Peyer's patch (tissue), 4 donors: Measurements from ENCODE around the gene TNKS1BP1. TPM values are rescaled to one million over a fixed set of nuclear protein-coding genes. Genes with fewer than 3 reads are reported as not detected.
A peak's percentile ranks its signal among the peaks of the same experiment; 100 is the strongest.

ENCODE experiments used
- DNase-seq, 3 donors: peaks; one replicate each; pipeline ENCODE4 v3.0.0-alpha.2; 2017 to 2019
- H3K27ac ChIP-seq, 4 donors: fragments of 200-600 bp; sonication (generic); one replicate each; pipeline ENCODE4 v1.5.1; 2016 to 2019
- H3K27me3 ChIP-seq, 2 donors: fragments of 200-600 bp; sonication (generic); one replicate each; pipeline ENCODE4 v1.5.1; 2019
- H3K36me3 ChIP-seq, 3 donors: fragments of 200-600 bp; sonication (generic); one replicate each; pipeline ENCODE4 v1.5.1; 2016 to 2019
- H3K4me1 ChIP-seq, 4 donors: fragments of 200-600 bp; sonication (generic); one replicate each; pipeline ENCODE4 v1.5.1; 2016 to 2019
- H3K4me3 ChIP-seq, 4 donors: fragments of 200-600 bp; sonication (generic); 1 replicate in 3 of 4; 2 replicates in 1 of 4; pipeline ENCODE4 v1.5.1; 2016 to 2019; ENCODE audit warnings: mild to moderate bottlenecking in 1 of 4
- H3K9me3 ChIP-seq, 4 donors: fragments of 200-600 bp; sonication (generic); one replicate each; pipeline ENCODE4 v1.5.1; 2016 to 2019; ENCODE audit warnings: mild to moderate bottlenecking in 1 of 4
- POLR2A ChIP-seq, 2 donors: fragments of 450-650 bp; IDR thresholded peaks; one replicate each; pipeline ENCODE4 v1.5.1; 2017; ENCODE audit warnings: antibody characterized with exemption in 2 of 2, mild to moderate bottlenecking in 2 of 2, moderate library complexity in 2 of 2
- total RNA-seq, 4 donors: library from RNA; depleted of rRNA; stranded (reverse); fragments of >200 nt; gene quantifications; one replicate each; pipeline ENCODE4 v1.1.0, GENCODE V29; 2016
- TF ChIP-seq, protein P1 (sequence below), 6 experiments: fragments of 450-650 bp in 4 of 6; fragments of 200-600 bp in 2 of 6; sonication (generic) in 1 of 6; IDR thresholded peaks; one replicate each; pipeline ENCODE4 v1.5.1; 2017 to 2019; ENCODE audit warnings: antibody characterized with exemption in 6 of 6, mild to moderate bottlenecking in 3 of 6, moderate library complexity in 1 of 6

The TNKS1BP1 gene
- total RNA-seq, 4 donors from 2014 or later: 91.8 to 156 (median 139) TPM

GRCh38 chr11:57311109-57311936 is 13.4 kb downstream of the TNKS1BP1 start:
- H3K36me3 ChIP-seq: peaks cover 0 to 52% (median 0%) of the 10 kb centered on the region in 3 donors
- DNase-seq: peak; percentile 40 to 94 (median 94)
- TF ChIP-seq, protein P1, sequence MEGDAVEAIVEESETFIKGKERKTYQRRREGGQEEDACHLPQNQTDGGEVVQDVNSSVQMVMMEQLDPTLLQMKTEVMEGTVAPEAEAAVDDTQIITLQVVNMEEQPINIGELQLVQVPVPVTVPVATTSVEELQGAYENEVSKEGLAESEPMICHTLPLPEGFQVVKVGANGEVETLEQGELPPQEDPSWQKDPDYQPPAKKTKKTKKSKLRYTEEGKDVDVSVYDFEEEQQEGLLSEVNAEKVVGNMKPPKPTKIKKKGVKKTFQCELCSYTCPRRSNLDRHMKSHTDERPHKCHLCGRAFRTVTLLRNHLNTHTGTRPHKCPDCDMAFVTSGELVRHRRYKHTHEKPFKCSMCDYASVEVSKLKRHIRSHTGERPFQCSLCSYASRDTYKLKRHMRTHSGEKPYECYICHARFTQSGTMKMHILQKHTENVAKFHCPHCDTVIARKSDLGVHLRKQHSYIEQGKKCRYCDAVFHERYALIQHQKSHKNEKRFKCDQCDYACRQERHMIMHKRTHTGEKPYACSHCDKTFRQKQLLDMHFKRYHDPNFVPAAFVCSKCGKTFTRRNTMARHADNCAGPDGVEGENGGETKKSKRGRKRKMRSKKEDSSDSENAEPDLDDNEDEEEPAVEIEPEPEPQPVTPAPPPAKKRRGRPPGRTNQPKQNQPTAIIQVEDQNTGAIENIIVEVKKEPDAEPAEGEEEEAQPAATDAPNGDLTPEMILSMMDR (IDR thresholded peaks at IDR 0.05): no peak
- TF ChIP-seq POLR2A (IDR thresholded peaks at IDR 0.05): peak; percentile 62 to 90
- peaks cover 0 to 85% (median 7%) of the 10 kb centered on the region in 4 donors for H3K4me1 ChIP-seq
- H3K4me3 ChIP-seq: peak overlapping the region; percentile 26 to 74 (median 44)
- H3K27me3 ChIP-seq: no peaks in the 10 kb centered on the region
- H3K27ac ChIP-seq: peak overlapping the region; percentile 54 to 96 (median 74)
- H3K9me3 ChIP-seq: no peaks in the 10 kb centered on the region

DNA sequence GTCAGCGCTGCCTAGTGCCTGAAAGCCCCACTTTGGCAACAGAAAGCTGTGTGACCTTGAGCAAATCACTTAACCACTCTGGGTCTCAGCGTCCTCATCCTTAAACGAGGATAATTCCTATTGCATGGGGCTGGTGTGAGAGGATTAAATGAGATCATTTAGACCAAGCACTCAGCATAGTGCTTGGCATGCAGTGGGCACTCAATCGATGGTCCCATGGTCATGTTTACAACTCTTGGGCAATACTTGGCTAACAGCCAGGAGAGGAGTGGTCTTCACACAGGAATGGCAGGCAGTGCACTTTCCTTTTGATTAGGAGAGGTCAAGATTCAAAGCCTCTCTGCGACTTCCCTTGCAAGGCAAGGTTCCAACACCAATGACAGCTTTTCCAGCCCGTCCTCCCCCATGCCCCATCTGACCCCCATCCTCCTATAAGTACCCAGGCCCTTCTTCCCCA is 14.1 kb downstream of the TNKS1BP1 start:
- no peak for DNase-seq
- peaks cover 0 to 49% (median 0%) of the 10 kb centered on the region in 3 donors for H3K36me3 ChIP-seq

GRCh38 chr11:57310091-57310490 is 14.7 kb downstream of the TNKS1BP1 start:
- H3K4me3 ChIP-seq: peak overlapping the region in 2 of 4 donors; percentile 61 to 74

More for the DNA sequence above, 14.1 kb downstream of the TNKS1BP1 start:
- Histone ChIP-seq H3K4me3 (peak overlapping the region; percentile 26 to 74 (median 44)), H3K4me1 (peaks cover 0 to 85% (median 7%) of the 10 kb centered on the region in 4 donors), H3K27ac (peak overlapping the region; percentile 54 to 96 (median 74)), H3K9me3 (no peaks in the 10 kb centered on the region), H3K27me3 (no peaks in the 10 kb centered on the region)
- TF ChIP-seq, protein P1 (IDR thresholded peaks at IDR 0.05): no peak
- TF ChIP-seq POLR2A (IDR thresholded peaks at IDR 0.05): no peak

DNA sequence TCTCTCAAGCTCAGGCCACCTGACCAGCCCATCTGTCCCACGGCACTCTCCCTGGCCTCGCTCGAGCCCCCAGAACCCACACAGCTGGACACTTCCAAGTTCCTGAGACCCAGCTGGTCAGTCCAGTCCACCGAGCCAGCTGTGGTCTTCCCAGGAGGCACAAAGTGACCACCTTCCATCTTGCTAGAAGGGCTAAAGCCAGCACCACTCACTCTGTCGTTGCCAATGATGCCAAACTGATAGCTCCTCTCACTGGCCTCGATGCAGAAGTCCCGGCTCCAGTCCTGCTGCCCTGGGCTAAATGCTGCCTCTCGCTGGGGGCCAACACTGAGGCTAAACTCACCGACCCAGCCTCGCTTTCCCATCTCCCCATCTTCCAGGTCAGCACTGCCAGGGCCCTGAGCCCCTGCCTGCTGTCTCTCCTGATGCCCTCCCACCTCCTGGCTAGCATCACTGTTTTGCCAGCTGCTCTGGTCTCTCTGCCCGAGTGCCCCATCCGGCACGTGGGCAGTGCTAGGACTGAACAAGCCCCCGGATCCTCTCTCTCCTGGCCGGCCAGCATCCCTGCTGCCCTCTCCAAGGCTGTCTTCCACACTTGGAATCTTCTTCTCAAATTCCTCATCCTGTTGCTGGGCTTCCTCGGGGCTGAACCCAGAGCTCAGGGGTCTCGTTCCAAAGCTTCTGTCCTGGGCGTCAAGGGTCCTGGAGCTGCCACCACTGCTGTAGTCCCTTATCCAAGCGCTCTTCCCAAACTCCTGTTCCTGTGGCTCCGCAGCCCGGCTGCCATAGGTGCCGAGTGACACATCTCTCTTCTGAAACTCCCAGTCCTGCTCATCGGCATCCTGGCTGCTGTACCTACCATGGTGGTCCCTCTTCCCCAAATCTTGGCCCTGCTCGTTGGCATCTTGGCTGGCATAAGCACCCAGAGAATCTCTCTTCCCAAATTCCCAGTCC is 15.4 kb downstream of the TNKS1BP1 start:
- H3K27ac ChIP-seq: peak overlapping the region in 2 of 4 donors; percentile 88 to 96
- H3K4me1 ChIP-seq: peaks cover 0 to 87% (median 7%) of the 10 kb centered on the region in 4 donors
- peaks cover 0 to 41% (median 0%) of the 10 kb centered on the region in 3 donors for H3K36me3 ChIP-seq

More at GRCh38 chr11:57310091-57310490, 14.7 kb downstream of the TNKS1BP1 start:
- no peaks in the 10 kb centered on the region for H3K9me3 ChIP-seq
- H3K36me3 ChIP-seq: peaks cover 0 to 46% (median 0%) of the 10 kb centered on the region in 3 donors
- DNase-seq: peak in 1 of 3 donors; percentile 46
- TF ChIP-seq, protein P1 (IDR thresholded peaks at IDR 0.05): no peak
- no peak for TF ChIP-seq POLR2A (IDR thresholded peaks at IDR 0.05)
- H3K27ac ChIP-seq: peak overlapping the region in 3 of 4 donors; percentile 54 to 96 (median 88)
- peaks cover 0 to 84% (median 7%) of the 10 kb centered on the region in 4 donors for H3K4me1 ChIP-seq
- H3K27me3 ChIP-seq: no peaks in the 10 kb centered on the region

More for the DNA sequence above, 15.4 kb downstream of the TNKS1BP1 start:
- TF ChIP-seq POLR2A (IDR thresholded peaks at IDR 0.05): no peak
- TF ChIP-seq, protein P1 (IDR thresholded peaks at IDR 0.05): no peak
- no peaks in the 10 kb centered on the region for H3K9me3 ChIP-seq
- DNase-seq: peak in 1 of 3 donors; percentile 43
- H3K27me3 ChIP-seq: no peaks in the 10 kb centered on the region
- H3K4me3 ChIP-seq: no peak overlapping the region
